Measurements from ENCODE around the gene BCAS3.

DNA sequence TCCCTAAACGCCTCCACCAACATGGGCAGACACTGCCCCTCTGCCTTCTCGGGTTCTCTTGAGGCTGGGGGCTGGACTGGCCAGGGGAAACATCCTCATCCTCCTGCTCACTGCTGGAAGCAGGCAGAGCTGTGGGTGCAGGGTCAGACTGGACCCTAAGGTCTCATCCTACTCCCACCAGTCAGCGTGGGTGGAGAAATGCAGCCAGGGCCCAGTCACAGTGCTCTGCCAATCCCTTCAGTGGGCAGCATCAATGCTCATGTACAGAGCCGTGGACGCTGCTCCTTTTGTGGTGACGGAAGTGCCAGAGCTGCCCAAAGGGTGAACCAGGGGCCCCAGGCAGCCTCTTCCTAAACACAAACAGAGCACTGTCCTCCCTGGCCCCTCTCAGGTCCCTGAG lies 708.6 kb downstream of the BCAS3 start:
- TF ChIP-seq, protein P1, sequence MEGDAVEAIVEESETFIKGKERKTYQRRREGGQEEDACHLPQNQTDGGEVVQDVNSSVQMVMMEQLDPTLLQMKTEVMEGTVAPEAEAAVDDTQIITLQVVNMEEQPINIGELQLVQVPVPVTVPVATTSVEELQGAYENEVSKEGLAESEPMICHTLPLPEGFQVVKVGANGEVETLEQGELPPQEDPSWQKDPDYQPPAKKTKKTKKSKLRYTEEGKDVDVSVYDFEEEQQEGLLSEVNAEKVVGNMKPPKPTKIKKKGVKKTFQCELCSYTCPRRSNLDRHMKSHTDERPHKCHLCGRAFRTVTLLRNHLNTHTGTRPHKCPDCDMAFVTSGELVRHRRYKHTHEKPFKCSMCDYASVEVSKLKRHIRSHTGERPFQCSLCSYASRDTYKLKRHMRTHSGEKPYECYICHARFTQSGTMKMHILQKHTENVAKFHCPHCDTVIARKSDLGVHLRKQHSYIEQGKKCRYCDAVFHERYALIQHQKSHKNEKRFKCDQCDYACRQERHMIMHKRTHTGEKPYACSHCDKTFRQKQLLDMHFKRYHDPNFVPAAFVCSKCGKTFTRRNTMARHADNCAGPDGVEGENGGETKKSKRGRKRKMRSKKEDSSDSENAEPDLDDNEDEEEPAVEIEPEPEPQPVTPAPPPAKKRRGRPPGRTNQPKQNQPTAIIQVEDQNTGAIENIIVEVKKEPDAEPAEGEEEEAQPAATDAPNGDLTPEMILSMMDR (IDR thresholded peaks at IDR 0.05; ENCODE audit: low read depth, low read length, poor library complexity, severe bottlenecking) = no peak
- no peak for TF ChIP-seq EZH2phosphoT487 (IDR thresholded peaks at IDR 0.05; ENCODE audit: borderline replicate concordance, low read length)

Measured in DOHH2 (cell line).